OCI-LY7 (cell line): ENCODE measurements around the gene PSMD6. TPM values are rescaled to one million over a fixed set of nuclear protein-coding genes. Genes with fewer than 3 reads are reported as not detected.

Source experiments
- BruUV-seq: library from RNA; stranded (reverse); fragments of 400-500 nt; replicated peaks from 2 replicates; lab custom pipeline; 2021; lab: Mats Ljungman, UMichigan
- CTCF ChIA-PET: fragments of 300-600 bp; sonication (Branson Sonifier 250); formaldehyde crosslinking; loops from one replicate; lab custom pipeline; 2022; ENCODE audit warnings: antibody characterized with exemption; ENCODE audit not compliant: unreplicated experiment; lab: Charles Lee
- POLR2A ChIA-PET: fragments of 300-600 bp; sonication (Branson Sonifier 250); formaldehyde crosslinking; loops from one replicate; lab custom pipeline; 2022; ENCODE audit warnings: antibody characterized with exemption; lab: Charles Lee
- DNase-seq: peaks from one replicate; pipeline ENCODE4 v3.0.0-alpha.2; 2015; ENCODE audit warnings: low spot score
- H2AFZ ChIP-seq: fragments of 200-600 bp; sonication (generic), shearing (Covaris generic); 2 replicates; pipeline ENCODE4 v1.6.1; 2014; ENCODE audit warnings: mild to moderate bottlenecking, antibody characterized with exemption, low read length, moderate library complexity
- H3K27ac ChIP-seq: fragments of 200-600 bp; sonication (generic); 2 replicates; pipeline ENCODE4 v1.5.1; 2014; ENCODE audit warnings: mixed run types, low read depth, mild to moderate bottlenecking, moderate library complexity, low read length, inconsistent platforms; ENCODE audit not compliant: poor library complexity, severe bottlenecking
- H3K36me3 ChIP-seq: fragments of 200-600 bp; sonication (generic); 2 replicates; pipeline ENCODE4 v1.6.1; 2014; ENCODE audit warnings: mild to moderate bottlenecking, antibody characterized with exemption, low read length, moderate library complexity, mixed read lengths; ENCODE audit not compliant: insufficient read depth
- H3K4me1 ChIP-seq: fragments of 200-600 bp; sonication (generic); 2 replicates; pipeline ENCODE4 v1.5.1; 2014; ENCODE audit warnings: mild to moderate bottlenecking, low read length; ENCODE audit not compliant: insufficient read depth, poor library complexity, severe bottlenecking
- H3K4me2 ChIP-seq: fragments of 200-600 bp; sonication (generic); 2 replicates; pipeline ENCODE4 v1.6.1; 2014; ENCODE audit warnings: mild to moderate bottlenecking, low read length
- H3K4me3 ChIP-seq: fragments of 200-600 bp; sonication (generic); 2 replicates; pipeline ENCODE4 v1.5.1; 2014; ENCODE audit warnings: mild to moderate bottlenecking, low read depth, low read length; ENCODE audit not compliant: poor library complexity, severe bottlenecking
- H3K79me2 ChIP-seq: fragments of 200-600 bp; sonication (generic); 2 replicates; pipeline ENCODE4 v1.6.1; 2016; ENCODE audit warnings: low read depth, mild to moderate bottlenecking, low read length, moderate library complexity, mixed read lengths; ENCODE audit not compliant: insufficient read depth
- H3K9me2 ChIP-seq: fragments of 200-600 bp; sonication (generic); 2 replicates; pipeline ENCODE4 v1.6.1; 2016; ENCODE audit warnings: mild to moderate bottlenecking, low read length, mixed read lengths; ENCODE audit not compliant: insufficient read depth
- H3K9me3 ChIP-seq: fragments of 200-600 bp; sonication (generic); 2 replicates; pipeline ENCODE4 v1.6.1; 2014; ENCODE audit warnings: mild to moderate bottlenecking, mixed run types, low read length, mixed read lengths
- H4K20me1 ChIP-seq: fragments of 200-600 bp; sonication (generic); 2 replicates; pipeline ENCODE4 v1.6.1; 2014; ENCODE audit warnings: mild to moderate bottlenecking, antibody characterized with exemption, low read length, moderate library complexity, mixed read lengths; ENCODE audit not compliant: insufficient read depth
- EZH2phosphoT487 ChIP-seq: fragments of 200-600 bp; sonication (generic); IDR thresholded peaks from 2 replicates; pipeline ENCODE4 v1.6.1; 2018; ENCODE audit warnings: low read depth, borderline replicate concordance, mild to moderate bottlenecking, mixed run types, antibody characterized with exemption, low read length, moderate library complexity, mixed read lengths
- intact Hi-C: fragments of 100-400 bp; cut with micrococcal nuclease; formaldehyde crosslinking; loops from one replicate; pipeline ENCODE4 v1.10.0; 2022; ENCODE audit not compliant: unreplicated experiment
- total RNA-seq, 2 experiments: library from RNA; depleted of rRNA in 1 of 2; stranded (reverse); fragments of >200 nt in 1 of 2; shearing (Covaris generic) in 1 of 2; gene quantifications; 2 replicates each; pipeline ENCODE4 v1.2.3, GENCODE V29; 2014 to 2022
- TF ChIP-seq, protein P1 (sequence below): fragments of 200-600 bp; sonication (generic); conservative IDR thresholded peaks from 2 replicates; pipeline ENCODE4 v1.5.1; 2014; ENCODE audit warnings: mild to moderate bottlenecking, antibody characterized with exemption, low read length, moderate library complexity, mixed read lengths

PSMD6 gene
- total RNA-seq, 2 experiments from 2014 or later = 65.2 to 106 TPM

DNA sequence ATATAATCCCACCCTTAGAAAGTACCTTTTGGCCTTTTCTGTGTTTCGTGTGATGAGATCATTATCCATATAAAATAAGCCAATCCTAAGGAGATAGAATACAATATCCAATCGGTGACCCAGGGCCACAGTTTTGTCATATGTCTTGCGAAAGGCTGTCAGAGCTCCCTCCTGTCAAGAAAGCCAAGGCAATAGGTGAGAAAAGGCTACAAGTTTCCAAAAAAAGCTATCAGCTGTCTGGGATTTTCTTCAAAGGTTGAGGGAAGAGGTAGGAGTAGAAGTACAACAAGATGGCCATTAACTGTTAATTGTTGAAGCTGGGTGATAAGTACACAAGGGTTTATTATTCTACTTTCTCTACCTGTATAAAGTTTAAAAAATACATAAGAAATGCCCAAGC, 4.0 kb downstream of the PSMD6 start:
- Histone ChIP-seq H2AFZ (no peak overlapping the region), H3K79me2 (peaks cover 41% of the 10 kb centered on the region), H3K9me3 (no peaks in the 10 kb centered on the region), H3K4me3 (no peak overlapping the region), H3K27ac (no peak overlapping the region), H3K4me1 (peaks cover 22% of the 10 kb centered on the region), H3K9me2 (no peaks in the 10 kb centered on the region), H3K36me3 (peaks cover 76% of the 10 kb centered on the region), H3K4me2 (no peak overlapping the region), H4K20me1 (peaks cover 18% of the 10 kb centered on the region; the same call in 1 of the 2 replicates)
- no peak for TF ChIP-seq EZH2phosphoT487
- TF ChIP-seq, protein P1, sequence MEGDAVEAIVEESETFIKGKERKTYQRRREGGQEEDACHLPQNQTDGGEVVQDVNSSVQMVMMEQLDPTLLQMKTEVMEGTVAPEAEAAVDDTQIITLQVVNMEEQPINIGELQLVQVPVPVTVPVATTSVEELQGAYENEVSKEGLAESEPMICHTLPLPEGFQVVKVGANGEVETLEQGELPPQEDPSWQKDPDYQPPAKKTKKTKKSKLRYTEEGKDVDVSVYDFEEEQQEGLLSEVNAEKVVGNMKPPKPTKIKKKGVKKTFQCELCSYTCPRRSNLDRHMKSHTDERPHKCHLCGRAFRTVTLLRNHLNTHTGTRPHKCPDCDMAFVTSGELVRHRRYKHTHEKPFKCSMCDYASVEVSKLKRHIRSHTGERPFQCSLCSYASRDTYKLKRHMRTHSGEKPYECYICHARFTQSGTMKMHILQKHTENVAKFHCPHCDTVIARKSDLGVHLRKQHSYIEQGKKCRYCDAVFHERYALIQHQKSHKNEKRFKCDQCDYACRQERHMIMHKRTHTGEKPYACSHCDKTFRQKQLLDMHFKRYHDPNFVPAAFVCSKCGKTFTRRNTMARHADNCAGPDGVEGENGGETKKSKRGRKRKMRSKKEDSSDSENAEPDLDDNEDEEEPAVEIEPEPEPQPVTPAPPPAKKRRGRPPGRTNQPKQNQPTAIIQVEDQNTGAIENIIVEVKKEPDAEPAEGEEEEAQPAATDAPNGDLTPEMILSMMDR = no peak
- POLR2A ChIA-PET = interaction anchor here (2.4 kb wide), 1 partner anchor 11 kb away, joined by 13 read pairs; no protein-coding TSS in a partner anchor
- BruUV-seq = no TSS peak
- DNase-seq = no peak
- CTCF ChIA-PET = no interaction called here
- intact Hi-C loops = no loop called here

DNA sequence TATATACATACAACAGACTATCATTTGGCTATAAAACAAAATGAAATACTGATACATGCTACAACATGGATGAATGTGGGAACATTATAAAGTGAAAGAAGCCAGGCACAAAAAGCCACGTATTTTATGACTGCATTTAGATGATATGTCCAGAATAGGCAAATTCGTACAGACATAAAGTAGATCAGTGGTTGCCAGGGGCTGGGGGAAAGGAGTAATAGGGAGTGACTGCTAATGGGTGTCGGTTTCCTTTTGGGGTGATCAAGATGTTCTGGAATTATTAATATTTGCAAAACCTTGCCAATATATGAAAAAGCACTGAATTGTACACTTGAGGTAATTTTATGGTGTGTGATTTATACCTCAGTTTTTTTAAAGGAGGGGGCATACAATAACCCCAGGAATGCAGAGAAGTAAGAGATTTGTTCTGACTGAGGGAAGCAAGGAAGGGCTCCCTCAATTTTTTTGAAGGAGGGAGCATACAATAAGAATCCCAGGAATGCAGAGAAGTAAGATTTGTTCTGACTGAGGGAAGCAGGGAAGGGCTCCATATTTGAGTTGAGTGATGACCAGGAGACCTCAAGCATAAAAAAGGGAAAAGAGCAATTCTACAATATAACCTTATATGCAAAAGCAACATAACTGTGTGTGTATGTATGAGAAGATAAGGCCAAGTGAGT, 6.2 kb downstream of the PSMD6 start:
- Histone ChIP-seq H3K27ac (no peak overlapping the region), H3K36me3 (peaks cover 98% of the 10 kb centered on the region), H3K4me1 (peaks cover 11% of the 10 kb centered on the region), H3K79me2 (peaks cover 31% of the 10 kb centered on the region), H3K9me3 (no peaks in the 10 kb centered on the region), H4K20me1 (peaks cover 12% of the 10 kb centered on the region; the same call in 1 of the 2 replicates), H3K4me2 (no peak overlapping the region), H3K4me3 (no peak overlapping the region), H3K9me2 (no peaks in the 10 kb centered on the region), H2AFZ (no peak overlapping the region)
- ChIA-PET POLR2A (interaction anchor here (2.4 kb wide), 1 partner anchor 9 kb away, joined by 13 read pairs; no protein-coding TSS in a partner anchor), CTCF (no interaction called here)
- no TSS peak for BruUV-seq
- no peak for DNase-seq
- intact Hi-C loops = no loop called here
- TF ChIP-seq EZH2phosphoT487 = no peak
- TF ChIP-seq, protein P1 = no peak

DNA sequence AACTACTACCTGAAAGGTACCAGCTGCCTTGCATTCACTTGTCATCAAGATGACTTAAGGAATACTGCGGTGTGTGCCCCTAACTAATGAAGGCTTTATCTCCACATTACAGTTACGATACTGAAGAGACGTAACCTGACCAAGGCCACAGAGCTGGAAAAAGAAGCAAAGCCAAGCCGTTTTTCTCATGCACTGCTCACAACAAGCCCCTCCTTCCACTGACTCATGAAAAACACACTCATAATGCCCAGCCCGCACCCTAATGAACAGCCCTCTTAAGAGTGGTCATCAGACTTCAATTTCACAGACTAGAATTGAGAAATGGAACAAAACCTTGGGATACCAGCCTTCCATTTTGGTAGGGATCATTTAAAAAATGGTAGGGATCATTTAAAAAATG, 11.6 kb downstream of the PSMD6 start:
- ChIA-PET CTCF (interaction anchor here (0.6 kb wide), 1 partner anchor 24 kb away, joined by 4 read pairs; no protein-coding TSS in a partner anchor), POLR2A (interaction anchor here (1.8 kb wide), 1 partner anchor 11 kb away, joined by 8 read pairs; the partner anchor contains the start of gene PSMD6)
- Histone ChIP-seq H2AFZ (no peak overlapping the region), H3K9me2 (no peaks in the 10 kb centered on the region), H3K4me3 (no peak overlapping the region), H3K9me3 (no peaks in the 10 kb centered on the region), H3K4me1 (no peaks in the 10 kb centered on the region), H3K79me2 (no peaks in the 10 kb centered on the region), H3K27ac (no peak overlapping the region), H3K36me3 (peaks cover 98% of the 10 kb centered on the region), H4K20me1 (no peaks in the 10 kb centered on the region), H3K4me2 (no peak overlapping the region)
- no peak for DNase-seq
- intact Hi-C loops = no loop called here
- no TSS peak for BruUV-seq
- TF ChIP-seq, protein P1 = no peak
- TF ChIP-seq EZH2phosphoT487 = no peak
